Hepatocyte (in vitro differentiated cells): Measurements from ENCODE around the gene ADTRP. TPM values are rescaled to one million over a fixed set of nuclear protein-coding genes. Genes with fewer than 3 reads are reported as not detected.

ENCODE experiments used
- DNase-seq: peaks from one replicate; pipeline ENCODE4 v3.0.0-alpha.2; 2016; ENCODE audit warnings: low spot score
- H2AFZ ChIP-seq: fragments of 200-600 bp; sonication (generic); 2 replicates; pipeline ENCODE4 v1.6.0; 2016; ENCODE audit warnings: antibody characterized with exemption, mild to moderate bottlenecking
- H3K27ac ChIP-seq: fragments of 200-600 bp; sonication (generic); 2 replicates; pipeline ENCODE4 v1.5.1; 2016; ENCODE audit warnings: mild to moderate bottlenecking
- H3K27me3 ChIP-seq: fragments of 200-600 bp; sonication (generic); 2 replicates; pipeline ENCODE4 v1.6.1; 2016
- H3K36me3 ChIP-seq: fragments of 200-600 bp; sonication (generic); replicated peaks from 2 replicates; pipeline ENCODE4 v1.5.1; 2016; ENCODE audit warnings: low read depth; ENCODE audit not compliant: insufficient read depth
- H3K4me1 ChIP-seq: fragments of 200-600 bp; sonication (generic); 2 replicates; pipeline ENCODE4 v1.5.1; 2016; ENCODE audit warnings: mild to moderate bottlenecking, moderate library complexity; ENCODE audit not compliant: insufficient read depth
- H3K4me2 ChIP-seq: fragments of 200-600 bp; sonication (generic); 2 replicates; pipeline ENCODE4 v1.6.0; 2016
- H3K4me3 ChIP-seq: fragments of 200-600 bp; sonication (generic); 2 replicates; pipeline ENCODE4 v1.5.1; 2016; ENCODE audit warnings: mild to moderate bottlenecking
- H3K79me2 ChIP-seq: fragments of 200-600 bp; sonication (generic); 2 replicates; pipeline ENCODE4 v1.6.0; 2017; ENCODE audit warnings: mild to moderate bottlenecking
- H3K9me2 ChIP-seq: fragments of 200-600 bp; sonication (generic); replicated peaks from 2 replicates; pipeline ENCODE4 v1.6.0; 2017; ENCODE audit warnings: mild to moderate bottlenecking; ENCODE audit not compliant: insufficient read depth
- H3K9me3 ChIP-seq: fragments of 200-600 bp; sonication (generic); 2 replicates; pipeline ENCODE4 v1.5.1; 2016; ENCODE audit warnings: low read depth, mild to moderate bottlenecking
- H4K20me1 ChIP-seq: fragments of 200-600 bp; sonication (generic); 2 replicates; pipeline ENCODE4 v1.6.0; 2016; ENCODE audit warnings: mild to moderate bottlenecking; ENCODE audit not compliant: insufficient read depth, poor library complexity, severe bottlenecking
- EZH2 ChIP-seq: fragments of 200-600 bp; sonication (generic); IDR thresholded peaks from 2 replicates; pipeline ENCODE4 v1.6.1; 2016; ENCODE audit warnings: antibody characterized with exemption, mild to moderate bottlenecking, borderline replicate concordance
- EZH2phosphoT487 ChIP-seq: fragments of 200-600 bp; sonication (generic); IDR thresholded peaks from one replicate; pipeline ENCODE4 v1.6.1; 2018; ENCODE audit warnings: antibody characterized with exemption, mild to moderate bottlenecking, low read depth, moderate library complexity; ENCODE audit not compliant: unreplicated experiment, severe bottlenecking
- WGBS: methylation state at CpG from one replicate; pipeline ENCODE4 v1.1.6; 2016; ENCODE audit warnings: low lambda C conversion rate; ENCODE audit errors: missing lambda C conversion rate; 5-methylcytosine and 5-hydroxymethylcytosine counted together
- polyA plus RNA-seq: library from polyadenylated mRNA; unstranded; fragments of >200 nt; fragmentation: Nextera tagmentation; extraction: Ambion mirVana; gene quantifications from 2 replicates; pipeline ENCODE4 v1.2.1, GENCODE V29; 2016
- total RNA-seq: library from RNA; depleted of rRNA; stranded (reverse); fragments of >200 nt; gene quantifications from 2 replicates; pipeline ENCODE4 v1.2.3, GENCODE V29; 2014
- TF ChIP-seq, protein P1 (sequence below): fragments of 200-600 bp; sonication (generic); IDR thresholded peaks from 2 replicates; pipeline ENCODE4 v1.5.1; 2016; ENCODE audit warnings: antibody characterized with exemption, mild to moderate bottlenecking; ENCODE audit not compliant: poor library complexity

Gene ADTRP
- total and polyA plus RNA-seq, 2 experiments from 2014 or later = 4.1 to 9.8 TPM

DNA sequence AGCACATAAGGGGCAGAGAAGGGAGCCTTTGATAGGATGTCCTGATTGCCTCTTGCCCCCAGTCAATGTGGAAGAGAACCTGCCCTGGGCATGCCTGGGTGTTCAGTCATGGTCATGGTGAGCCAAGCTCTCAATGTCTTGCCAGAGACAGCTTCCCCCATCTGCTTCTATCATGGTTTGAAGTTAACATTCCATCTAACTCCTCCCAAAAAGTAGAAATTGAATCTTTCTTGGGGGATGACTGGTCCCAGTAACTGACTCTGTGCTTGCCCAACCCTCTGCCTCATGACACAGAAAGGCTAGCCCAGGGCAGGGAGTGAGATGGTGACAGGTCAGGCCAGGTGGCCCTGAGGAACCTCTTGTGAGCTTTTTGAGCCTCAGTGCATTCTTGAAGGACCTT, 60.1 kb downstream of the ADTRP start:
- Histone ChIP-seq H3K9me2 (no peaks in the 10 kb centered on the region), H4K20me1 (no peaks in the 10 kb centered on the region), H3K4me1 (no peaks in the 10 kb centered on the region), H3K79me2 (no peaks in the 10 kb centered on the region), H3K27me3 (no peaks in the 10 kb centered on the region), H2AFZ (no peak overlapping the region), H3K9me3 (no peaks in the 10 kb centered on the region), H3K36me3 (no peaks in the 10 kb centered on the region), H3K27ac (no peak overlapping the region), H3K4me2 (no peak overlapping the region), H3K4me3 (no peak overlapping the region)
- TF ChIP-seq EZH2phosphoT487 (no peak), EZH2 (no peak)
- TF ChIP-seq, protein P1, sequence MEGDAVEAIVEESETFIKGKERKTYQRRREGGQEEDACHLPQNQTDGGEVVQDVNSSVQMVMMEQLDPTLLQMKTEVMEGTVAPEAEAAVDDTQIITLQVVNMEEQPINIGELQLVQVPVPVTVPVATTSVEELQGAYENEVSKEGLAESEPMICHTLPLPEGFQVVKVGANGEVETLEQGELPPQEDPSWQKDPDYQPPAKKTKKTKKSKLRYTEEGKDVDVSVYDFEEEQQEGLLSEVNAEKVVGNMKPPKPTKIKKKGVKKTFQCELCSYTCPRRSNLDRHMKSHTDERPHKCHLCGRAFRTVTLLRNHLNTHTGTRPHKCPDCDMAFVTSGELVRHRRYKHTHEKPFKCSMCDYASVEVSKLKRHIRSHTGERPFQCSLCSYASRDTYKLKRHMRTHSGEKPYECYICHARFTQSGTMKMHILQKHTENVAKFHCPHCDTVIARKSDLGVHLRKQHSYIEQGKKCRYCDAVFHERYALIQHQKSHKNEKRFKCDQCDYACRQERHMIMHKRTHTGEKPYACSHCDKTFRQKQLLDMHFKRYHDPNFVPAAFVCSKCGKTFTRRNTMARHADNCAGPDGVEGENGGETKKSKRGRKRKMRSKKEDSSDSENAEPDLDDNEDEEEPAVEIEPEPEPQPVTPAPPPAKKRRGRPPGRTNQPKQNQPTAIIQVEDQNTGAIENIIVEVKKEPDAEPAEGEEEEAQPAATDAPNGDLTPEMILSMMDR = no peak
- no peak for DNase-seq

GRCh38 chr6:11718031-11718430, 60.6 kb downstream of the ADTRP start:
- no peaks in the 10 kb centered on the region for H3K36me3 ChIP-seq
- no peak for TF ChIP-seq EZH2
- TF ChIP-seq, protein P1 = no peak
- TF ChIP-seq EZH2phosphoT487 = no peak
- no peak overlapping the region for H3K4me3 ChIP-seq
- no peaks in the 10 kb centered on the region for H3K9me3 ChIP-seq
- WGBS = 95% methylated on average over 1 of the region's 1 CpG
- no peaks in the 10 kb centered on the region for H3K4me1 ChIP-seq
- H2AFZ ChIP-seq = no peak overlapping the region
- no peaks in the 10 kb centered on the region for H3K79me2 ChIP-seq
- no peaks in the 10 kb centered on the region for H4K20me1 ChIP-seq
- no peaks in the 10 kb centered on the region for H3K9me2 ChIP-seq
- no peak overlapping the region for H3K4me2 ChIP-seq
- H3K27ac ChIP-seq = no peak overlapping the region
- DNase-seq = no peak
- no peaks in the 10 kb centered on the region for H3K27me3 ChIP-seq

- Histone ChIP-seq H3K27me3 (no peaks in the 10 kb centered on the region), H3K4me2 (no peak overlapping the region), H3K79me2 (no peaks in the 10 kb centered on the region), H3K4me3 (no peak overlapping the region), H3K9me3 (no peaks in the 10 kb centered on the region), H3K36me3 (no peaks in the 10 kb centered on the region), H3K4me1 (peaks cover 15% of the 10 kb centered on the region), H2AFZ (no peak overlapping the region), H4K20me1 (no peaks in the 10 kb centered on the region), H3K27ac (no peak overlapping the region), H3K9me2 (no peaks in the 10 kb centered on the region)
- DNase-seq = no peak
- TF ChIP-seq, protein P1 = no peak
- TF ChIP-seq EZH2phosphoT487 = no peak
- TF ChIP-seq EZH2 = no peak
Measured at GRCh38 chr6:11714798-11715285, 63.8 kb downstream of the ADTRP start.
